Stimulated activated CD8-positive, alpha-beta memory T cell treated with anti-CD3 and anti-CD28 coated beads, Interleukin-7, amount 100 ng/mL, for 48 hours (primary cell): ENCODE measurements around the gene CAD.
A peak's percentile ranks its signal among the peaks of the same experiment; 100 is the strongest.
"Not testable (repeated sequence)": the region's sequence is repeated elsewhere in the genome, so short reads cannot be mapped to it uniquely, and the experiment has no call there.

Experiments used
- DNase-seq, 2 donors: peaks; one replicate each; pipeline ENCODE4 v3.0.0-alpha.2; 2020; ENCODE audit warnings: low read depth in 1 of 2; ENCODE audit errors: extremely low read depth in 1 of 2

CAD gene

DNA sequence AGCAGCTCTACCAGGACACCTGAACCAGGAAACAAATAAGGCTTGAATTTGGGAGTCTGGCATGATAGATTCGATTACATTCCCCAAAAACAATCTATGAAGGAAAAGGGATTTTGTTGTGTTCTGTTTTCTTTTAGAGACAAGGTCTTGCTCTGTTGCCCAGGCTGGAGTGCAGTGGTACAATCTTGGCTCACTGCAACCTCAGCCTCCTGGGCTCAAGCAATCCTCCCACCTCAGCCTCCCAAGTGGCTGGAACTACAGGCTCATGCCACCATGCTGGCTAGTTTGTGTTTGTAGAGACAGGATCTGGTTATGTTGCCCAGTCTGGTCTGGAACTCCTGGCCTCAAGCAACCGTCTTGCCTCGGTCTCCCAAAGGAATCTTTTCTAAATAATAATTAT is 19.1 kb upstream of the CAD start:
- DNase-seq: not testable (repeated sequence)

DNA sequence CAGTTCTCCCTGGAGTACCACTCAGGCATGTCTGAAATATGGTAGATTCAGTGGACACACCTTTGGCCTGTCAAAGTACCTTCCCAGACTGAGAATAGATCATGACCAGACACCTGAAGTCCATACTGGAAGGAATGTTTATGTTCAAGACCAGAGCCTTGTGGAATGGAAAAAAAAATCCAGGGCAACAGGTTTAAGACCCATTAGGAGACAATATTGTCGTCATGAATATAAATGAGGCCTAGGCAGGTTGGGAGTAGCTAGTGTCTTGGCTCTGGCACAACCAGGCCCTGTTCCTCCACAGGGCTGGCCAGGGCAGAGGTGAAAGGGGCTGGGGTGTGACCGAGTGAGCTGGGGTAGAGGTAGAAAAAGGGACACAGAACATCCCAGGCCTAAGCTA is 18.5 kb upstream of the CAD start:
- no peak for DNase-seq

DNA sequence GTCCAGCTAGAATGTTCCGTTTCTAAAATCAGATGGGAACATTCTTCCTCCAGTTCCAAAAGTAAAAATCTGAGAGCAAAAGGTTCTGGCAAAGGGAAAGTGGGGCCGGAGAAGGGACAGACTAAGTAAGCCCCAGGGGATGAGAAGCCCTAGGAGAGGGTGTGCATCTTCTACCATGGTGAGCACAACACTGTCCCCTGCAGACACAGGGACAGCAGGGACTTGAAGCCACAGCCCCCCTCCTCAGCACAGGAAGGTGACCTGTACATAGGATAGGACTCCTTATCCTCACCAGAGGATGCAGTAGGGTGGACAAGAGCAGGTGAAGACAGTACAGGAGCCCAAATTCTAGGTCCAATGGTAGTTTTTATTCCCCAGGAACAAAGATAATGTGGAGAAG is 17.9 kb upstream of the CAD start:
- DNase-seq: no peak

DNA sequence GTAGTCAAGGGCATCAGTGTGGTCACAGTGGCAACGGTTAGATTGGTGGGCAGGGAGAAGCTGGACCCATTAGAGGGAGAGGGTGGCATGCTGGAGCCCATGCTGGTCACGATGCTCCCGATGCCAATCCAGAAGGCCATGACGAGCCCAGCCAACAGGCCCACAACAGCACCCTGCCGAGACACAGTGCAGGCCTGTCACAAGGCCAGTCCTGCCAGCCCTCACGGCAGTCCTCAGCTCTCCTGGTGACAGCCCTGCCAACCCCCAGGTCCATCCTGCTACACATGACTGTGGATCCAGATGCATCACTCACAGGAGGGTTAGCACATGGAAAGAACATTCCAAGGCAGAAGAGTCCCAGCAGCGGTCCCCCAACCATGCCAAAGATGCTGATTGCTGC is 15.5 kb upstream of the CAD start:
- no peak for DNase-seq

DNA sequence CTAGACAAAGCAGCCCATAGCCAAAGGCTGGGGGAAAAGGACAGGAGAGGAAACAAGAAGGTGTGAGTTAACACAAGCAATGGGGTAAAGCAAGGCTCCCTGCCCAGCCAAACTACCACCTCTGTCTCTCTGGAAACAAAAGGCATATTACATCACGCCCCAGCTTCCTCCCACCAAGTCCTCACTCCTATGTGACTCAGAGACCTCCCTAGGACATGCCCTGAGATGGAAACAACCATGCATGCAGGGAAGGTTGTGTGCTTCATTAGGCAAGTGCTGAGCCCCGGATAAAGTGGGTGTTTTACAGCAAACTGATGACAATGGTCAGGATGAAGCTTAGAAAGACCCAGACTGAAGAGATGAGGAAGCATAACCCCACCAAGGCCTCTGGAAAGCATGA is 14.3 kb upstream of the CAD start:
- no peak for DNase-seq

DNA sequence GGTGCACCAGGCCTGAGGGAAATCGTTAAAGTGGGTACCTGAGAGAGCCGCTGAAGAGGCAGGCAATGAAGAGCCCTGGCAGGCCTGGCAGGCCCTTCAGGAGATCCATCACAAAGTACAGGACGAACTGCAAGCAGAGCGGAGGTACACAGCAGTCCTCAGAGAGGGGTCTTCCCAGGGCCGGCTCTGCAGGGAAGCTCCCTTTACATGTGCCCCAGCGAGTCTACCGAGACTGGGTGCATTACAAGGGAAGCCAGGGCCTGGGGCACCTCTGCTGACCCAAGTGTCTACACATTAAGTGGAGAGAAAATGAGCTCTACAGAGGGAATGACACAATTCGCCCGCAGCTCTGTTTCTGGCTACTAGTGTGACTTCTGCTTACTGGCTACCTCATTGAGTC is 13.4 kb upstream of the CAD start:
- no peak for DNase-seq

DNA sequence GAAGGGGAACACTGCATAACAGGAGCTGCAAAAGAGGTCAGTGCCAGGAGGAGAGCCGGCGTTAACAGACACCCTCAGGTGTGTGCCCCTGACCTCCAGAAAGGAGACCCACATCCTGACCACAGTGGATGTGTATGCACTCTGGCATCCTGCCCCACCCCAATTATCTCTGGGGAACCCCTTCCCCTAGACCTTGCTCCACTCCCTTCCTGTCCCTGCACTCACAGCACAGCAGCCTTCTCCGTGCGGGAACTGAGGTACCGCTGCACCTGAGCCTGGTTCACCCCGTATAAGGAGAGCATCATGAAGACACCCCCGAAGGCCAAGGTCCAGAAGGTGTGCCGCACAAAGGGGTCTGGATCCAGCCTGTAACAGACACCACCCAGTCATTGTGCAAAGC is 12.6 kb upstream of the CAD start:
- no peak for DNase-seq

DNA sequence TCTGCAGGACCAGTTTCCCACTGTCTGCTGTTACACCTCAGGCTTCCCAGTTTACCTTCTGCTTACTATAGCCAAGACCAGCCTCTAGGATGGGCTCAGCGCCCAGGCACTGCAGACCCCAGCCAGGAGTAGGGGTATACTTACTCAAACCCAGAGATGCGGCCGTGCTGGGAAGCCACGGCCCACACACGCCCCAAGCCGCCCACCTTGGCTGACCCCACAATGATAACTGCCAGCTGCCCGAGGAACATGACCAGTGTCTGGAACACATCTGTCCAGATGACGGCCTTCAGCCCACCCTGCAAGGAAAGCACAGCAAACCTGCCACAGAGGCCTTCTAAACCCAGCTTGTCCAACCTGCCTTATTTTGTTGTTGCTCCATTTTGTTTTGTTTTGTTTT is 12.0 kb upstream of the CAD start:
- no peak for DNase-seq

DNA sequence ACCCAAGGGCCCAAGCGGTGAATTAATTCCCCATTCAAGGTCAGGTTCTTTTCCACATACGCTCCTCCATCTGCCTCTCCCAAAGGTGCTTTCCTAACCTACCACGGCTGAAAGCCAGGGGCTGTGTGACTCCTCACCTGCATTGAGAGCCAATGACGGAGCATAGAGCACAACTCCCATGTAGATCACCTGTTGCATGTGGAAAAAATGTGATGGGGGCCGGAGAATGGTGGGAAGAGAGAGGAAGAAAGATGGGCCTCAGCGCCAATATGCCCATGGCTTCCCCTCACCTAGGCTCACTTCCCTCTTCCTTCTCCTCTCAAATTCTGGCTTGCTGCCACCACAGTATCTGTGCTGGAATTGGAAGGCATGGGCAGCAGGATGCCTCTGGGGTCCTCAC is 10.8 kb upstream of the CAD start:
- DNase-seq: no peak

DNA sequence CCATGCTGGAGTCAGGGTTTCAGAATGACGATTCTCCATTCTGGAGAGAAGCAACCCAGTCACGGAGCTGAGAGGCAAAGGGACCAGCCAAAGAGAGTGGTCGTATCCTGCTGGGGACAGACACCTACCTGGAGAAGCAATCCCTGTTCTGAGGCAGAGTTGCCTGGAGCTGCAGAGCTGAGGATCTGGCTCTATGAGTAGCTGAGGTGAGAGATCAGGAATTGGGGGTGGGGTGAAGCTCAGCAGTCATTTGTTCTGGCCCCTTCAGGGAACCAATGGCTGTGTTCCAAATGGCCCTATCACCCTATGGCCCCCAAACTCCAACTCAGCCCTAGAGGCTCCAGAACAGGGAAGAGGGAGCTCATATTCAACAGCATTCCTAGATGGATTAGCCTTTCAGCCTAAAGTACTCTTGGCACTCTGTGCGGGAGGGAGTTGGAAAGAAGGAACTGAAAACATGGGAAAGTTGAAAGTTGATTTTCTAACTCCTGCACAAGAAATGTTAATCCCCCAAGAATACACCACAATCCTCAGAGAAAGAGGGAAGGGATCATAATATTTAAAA is 8.6 kb upstream of the CAD start:
- no peak for DNase-seq

DNA sequence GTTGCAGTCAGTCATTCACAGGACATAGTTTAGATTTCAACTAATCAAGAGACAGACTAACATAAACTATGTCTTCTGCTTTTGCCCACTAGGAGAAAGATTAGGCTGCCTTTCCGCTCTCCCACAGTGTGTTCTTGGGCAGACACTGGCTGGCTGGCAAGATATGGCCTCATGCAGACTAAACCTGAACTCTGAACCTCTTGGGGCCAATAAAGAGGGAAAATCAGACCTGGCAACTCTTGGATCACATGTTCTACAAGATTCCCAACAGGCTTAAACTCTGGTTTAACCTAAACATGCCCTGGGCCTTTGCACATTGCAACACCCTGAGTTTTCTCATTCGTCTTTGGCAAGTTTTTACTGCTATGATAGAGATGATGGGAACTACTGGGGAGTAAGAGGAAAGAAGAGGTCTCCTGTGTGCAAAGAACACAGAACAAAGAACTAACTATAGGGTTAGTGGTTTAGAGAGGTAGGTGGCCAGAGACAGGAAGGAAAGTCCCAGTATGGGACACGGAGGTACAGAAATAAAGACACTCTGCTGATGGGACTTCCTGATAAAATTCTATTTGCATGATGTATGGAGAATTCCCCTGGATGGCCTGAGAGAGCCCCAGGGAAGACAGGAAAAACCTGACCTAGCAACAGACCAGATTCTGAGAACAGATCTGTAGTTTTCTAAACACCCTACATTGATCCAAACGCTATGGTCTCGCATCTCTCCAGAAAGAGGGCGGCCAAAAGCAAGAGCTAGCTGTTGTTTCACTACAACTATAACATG is 7.4 kb upstream of the CAD start:
- no peak for DNase-seq

DNA sequence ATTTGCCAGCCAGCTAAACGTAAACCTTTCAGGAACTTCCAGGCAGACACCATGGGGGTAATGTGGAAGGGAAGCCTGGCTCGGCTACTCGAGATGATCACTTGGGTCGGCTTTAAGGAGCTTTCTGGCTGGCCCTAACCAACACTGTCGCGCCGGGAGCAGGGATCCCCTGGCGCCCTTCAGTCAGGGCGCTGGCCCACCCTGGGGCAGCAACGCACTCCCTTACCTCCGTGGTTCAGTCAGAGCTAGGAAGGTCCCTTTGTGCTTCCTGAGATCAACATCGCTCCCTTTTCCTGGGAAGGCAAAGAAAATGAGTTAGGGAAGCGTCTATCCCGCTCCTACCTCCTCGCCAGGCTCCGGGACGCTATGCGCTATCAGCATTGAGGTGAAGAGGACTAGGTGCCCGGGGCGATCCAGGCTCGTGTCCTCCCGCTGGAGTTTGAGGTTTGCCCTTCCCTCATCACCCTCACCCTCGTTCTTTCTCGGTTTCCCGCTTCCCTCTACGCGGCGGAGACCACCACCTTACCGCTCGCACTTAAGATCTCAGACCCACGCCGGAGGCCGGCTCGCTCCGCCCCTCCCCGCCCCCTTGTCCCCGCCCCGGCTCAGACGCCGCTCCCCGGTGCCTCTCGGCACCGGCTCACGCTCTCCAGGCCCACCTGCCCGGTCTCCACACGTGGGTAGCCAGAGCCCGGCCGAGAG is 5.8 kb upstream of the CAD start:
- peak in 1 of 2 donors; percentile 60 for DNase-seq

DNA sequence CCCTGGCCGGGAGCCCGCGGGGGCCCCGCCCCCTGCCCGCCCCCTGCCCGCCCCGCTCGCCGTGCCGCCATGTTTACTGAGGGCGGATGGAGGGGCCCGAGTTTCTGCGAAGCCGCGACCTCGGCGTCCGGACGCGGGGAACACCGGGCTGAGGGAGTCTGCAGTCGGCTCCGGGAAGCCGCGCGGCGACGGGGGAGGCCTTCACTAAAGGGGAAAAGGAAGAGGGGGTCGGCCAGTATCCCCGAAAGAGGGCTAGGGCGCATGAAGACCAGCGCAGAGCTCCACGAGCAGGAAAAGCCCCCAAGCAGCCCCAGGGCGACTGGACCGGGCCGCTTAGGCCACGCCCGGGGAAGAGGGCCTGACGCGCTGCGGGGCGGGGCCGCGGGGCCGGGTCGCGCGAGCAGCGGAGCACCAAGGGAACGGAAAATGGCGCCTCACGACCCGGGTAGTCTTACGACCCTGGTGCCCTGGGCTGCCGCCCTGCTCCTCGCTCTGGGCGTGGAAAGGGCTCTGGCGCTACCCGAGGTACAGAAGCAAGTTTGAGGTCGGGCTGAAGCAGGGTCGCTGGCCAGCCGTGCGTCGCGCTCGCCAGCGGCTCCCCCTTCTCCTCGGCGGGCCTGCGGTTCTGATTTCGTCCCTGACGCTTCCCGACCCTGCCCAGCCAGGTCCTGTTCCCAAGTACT is 5.1 kb upstream of the CAD start, which contains the start of the genes ATRAID and SLC5A6:
TSS of gene ATRAID (plus strand) at position 99 of the 683 bp plus-strand sequence. CDS start at position 427, 328 bp downstream.
TSS of gene SLC5A6 (minus strand) at position 326 of the 683 bp plus-strand sequence. CDS start 4,618 bp downstream, outside the sequence.
- peak; percentile 78 to 82 for DNase-seq

DNA sequence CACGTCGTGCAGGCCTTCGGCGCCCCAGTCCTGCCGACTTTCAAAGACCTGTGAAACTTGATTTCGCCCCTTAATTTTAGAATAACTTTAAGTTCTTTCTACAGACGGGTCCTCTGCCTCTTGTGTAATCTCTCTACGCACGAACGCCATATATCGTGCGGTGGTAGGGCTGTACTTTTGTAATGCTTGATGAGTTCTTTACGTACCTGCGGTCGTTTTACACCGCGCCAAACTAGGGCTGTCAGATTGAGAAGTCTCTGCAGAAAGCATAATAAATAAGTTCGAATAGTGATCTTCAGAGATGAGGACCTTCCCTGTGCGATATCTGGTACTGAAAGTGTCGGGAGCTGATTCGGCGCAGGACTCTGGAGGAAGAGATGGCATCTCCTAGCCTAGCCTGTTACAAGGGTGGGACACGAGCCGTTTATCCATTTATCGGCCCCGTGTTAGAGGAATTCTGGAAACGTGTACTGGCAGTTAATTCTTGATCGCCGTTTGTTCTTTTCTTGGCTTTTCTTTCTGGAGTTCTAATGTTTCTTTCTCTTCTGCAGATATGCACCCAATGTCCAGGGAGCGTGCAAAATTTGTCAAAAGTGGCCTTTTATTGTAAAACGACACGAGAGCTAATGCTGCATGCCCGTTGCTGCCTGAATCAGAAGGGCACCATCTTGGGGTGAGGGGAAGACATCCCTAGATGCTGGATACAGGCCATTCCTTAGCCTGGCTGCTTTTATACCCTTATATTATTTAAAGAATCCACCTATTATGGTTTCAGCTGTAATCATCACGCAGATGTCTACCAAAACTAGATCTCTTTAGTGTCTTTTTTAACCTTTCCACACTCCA is 4.3 kb upstream of the CAD start:
- no peak for DNase-seq

DNA sequence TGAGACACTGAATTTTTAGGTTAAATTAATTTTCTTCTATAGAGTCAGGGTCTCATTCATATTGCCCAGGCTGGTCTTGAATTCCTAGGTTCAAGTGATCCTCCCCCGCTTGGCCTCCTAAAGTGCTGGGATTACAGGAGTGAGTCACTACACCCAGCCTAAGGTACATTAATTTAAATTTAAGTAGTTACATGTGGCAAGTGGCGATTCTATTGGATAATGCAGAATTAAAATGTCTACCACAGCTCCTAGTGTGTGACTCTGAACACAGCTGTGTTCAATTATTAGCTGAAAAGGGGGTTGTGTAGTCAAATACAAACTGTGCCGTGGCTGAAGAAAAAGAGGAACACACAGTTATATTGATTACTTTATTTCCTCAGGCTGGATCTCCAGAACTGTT is 2.2 kb upstream of the CAD start:
- DNase-seq: no peak

DNA sequence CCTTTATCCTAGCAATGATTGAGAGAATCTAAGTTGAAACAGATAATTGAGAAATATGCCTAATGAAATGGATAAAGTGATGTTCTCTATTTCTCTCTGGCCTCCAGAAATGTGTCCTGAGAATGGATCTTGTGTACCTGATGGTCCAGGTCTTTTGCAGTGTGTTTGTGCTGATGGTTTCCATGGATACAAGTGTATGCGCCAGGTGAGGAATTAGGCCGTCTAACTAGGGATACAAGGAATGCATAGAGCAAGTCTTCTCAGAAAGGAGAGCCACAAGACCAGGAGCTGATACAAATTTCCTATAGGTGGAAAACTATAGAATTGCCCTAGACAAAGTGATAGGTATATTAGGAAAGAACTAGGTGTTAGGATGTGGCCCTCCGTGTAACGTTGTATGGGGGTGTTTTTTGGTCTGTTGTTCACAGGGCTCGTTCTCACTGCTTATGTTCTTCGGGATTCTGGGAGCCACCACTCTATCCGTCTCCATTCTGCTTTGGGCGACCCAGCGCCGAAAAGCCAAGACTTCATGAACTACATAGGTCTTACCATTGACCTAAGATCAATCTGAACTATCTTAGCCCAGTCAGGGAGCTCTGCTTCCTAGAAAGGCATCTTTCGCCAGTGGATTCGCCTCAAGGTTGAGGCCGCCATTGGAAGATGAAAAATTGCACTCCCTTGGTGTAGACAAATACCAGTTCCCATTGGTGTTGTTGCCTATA is 592 bp upstream of the CAD start:
- no peak for DNase-seq

DNA sequence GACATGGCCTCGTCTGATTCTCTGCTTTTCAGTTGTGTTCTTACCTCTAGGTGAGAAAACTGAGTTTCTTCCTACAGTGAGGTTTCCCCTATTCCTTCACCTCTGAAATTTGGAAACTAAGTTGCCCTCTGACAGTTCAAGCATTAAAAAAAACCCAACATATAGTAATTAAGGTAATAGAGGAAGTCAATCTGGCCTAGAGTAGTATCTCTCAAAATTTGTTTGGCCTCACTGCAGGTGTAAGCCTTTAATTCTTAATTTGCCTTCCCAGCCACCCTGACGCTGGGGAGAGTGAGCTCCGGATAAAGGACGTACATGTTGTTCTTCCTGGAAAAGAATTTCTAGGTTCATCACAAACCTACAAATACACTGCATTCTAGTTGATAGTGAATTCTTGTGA is 1.4 kb downstream of the CAD start:
- DNase-seq: no peak

DNA sequence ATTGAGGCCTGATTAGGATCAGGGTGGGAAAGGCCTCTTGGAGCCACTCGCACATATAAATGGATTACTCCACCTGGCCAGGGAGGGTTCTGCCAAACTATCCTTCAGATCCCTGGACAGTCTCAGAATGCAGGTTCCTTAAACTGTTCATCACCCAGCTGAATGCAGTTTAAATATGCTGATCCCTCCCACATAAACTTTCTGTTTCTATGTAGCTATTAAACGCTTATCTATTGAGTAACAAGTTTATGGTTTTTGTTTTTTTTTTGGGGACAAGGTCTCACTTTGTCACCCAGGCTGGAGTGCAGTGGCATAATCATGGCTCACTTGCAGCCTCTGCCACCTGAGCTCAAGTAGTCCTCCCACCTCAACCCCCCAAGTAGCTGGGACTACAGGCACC is 1.9 kb downstream of the CAD start:
- no peak for DNase-seq

DNA sequence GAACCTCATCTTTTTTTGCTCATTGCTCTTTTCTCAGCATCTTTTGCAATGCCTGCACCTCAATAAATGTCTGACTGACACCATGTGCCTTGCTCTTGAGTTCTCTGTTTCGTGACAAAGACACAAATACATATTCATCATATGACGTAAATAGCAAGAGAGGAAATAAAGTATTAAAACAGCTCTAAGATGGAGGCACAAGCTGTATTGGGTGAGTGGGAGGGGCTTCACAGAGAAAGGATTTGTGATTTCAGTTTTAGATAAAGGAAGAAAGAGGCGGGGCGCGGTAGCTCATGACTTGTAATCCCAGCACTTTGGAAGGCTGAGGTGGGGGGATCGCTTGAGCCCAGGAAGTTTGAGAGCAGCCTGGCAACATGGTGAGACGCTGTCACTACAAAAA is 2.9 kb downstream of the CAD start:
- no peak for DNase-seq

DNA sequence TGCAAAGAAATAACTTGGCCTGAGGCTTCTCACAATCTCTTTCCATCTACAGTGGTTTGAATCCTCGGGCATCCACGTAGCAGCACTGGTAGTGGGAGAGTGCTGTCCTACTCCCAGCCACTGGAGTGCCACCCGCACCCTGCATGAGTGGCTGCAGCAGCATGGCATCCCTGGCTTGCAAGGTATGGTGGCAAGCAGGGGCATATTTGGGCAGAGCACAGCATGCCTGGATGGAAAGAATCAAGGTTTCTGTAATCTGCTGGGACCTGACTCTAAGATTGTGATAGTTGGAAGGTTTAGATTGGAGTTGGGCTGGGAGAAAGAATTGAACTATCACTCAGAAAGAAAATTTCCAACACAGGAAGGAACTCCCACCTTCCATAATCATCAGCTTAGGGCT is 4.0 kb downstream of the CAD start:
- DNase-seq: no peak
